ENCODE measurements around the gene TECPR1. TPM values are rescaled to one million over a fixed set of nuclear protein-coding genes. Genes with fewer than 3 reads are reported as not detected.
A peak's percentile ranks its signal among the peaks of the same experiment; 100 is the strongest.

TECPR1 gene
- total RNA-seq, 1 donor from 2014 or later, result 55.2 TPM

DNA sequence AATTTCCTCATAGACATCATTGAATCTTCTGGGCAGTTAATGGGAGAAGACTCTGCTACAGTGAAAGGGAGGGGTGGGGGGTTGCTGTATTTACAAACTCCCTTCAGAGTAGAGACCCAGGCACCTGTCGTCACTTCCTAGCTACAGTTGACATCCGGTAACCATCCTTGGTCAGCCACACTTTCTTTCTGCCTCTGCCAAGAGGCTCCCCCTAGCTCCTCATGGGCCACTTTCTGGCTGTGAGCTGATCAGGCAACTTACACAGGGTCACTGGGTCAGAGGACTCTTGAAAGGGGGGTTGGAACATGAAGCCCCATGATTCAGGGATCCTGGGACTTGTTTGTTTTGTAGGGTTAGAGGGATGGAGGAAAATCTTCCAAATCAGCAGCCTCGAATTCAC is 1.2 kb downstream of the TECPR1 start:
- peaks cover 57% of the 10 kb centered on the region for H3K4me1 ChIP-seq
- intact Hi-C loops (cut with DNase I), result no loop called here
- H3K27me3 ChIP-seq, result no peaks in the 10 kb centered on the region
- H3K27ac ChIP-seq, result peak overlapping the region; percentile 88
- H3K9me3 ChIP-seq, result no peaks in the 10 kb centered on the region
- H3K4me3 ChIP-seq, result peak overlapping the region; percentile 94
- DNase-seq, result no peak
- TF ChIP-seq, protein P1, sequence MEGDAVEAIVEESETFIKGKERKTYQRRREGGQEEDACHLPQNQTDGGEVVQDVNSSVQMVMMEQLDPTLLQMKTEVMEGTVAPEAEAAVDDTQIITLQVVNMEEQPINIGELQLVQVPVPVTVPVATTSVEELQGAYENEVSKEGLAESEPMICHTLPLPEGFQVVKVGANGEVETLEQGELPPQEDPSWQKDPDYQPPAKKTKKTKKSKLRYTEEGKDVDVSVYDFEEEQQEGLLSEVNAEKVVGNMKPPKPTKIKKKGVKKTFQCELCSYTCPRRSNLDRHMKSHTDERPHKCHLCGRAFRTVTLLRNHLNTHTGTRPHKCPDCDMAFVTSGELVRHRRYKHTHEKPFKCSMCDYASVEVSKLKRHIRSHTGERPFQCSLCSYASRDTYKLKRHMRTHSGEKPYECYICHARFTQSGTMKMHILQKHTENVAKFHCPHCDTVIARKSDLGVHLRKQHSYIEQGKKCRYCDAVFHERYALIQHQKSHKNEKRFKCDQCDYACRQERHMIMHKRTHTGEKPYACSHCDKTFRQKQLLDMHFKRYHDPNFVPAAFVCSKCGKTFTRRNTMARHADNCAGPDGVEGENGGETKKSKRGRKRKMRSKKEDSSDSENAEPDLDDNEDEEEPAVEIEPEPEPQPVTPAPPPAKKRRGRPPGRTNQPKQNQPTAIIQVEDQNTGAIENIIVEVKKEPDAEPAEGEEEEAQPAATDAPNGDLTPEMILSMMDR (IDR thresholded peaks at IDR 0.05), result no peak
- H3K36me3 ChIP-seq, result no peaks in the 10 kb centered on the region
- ATAC-seq, result no peak

DNA sequence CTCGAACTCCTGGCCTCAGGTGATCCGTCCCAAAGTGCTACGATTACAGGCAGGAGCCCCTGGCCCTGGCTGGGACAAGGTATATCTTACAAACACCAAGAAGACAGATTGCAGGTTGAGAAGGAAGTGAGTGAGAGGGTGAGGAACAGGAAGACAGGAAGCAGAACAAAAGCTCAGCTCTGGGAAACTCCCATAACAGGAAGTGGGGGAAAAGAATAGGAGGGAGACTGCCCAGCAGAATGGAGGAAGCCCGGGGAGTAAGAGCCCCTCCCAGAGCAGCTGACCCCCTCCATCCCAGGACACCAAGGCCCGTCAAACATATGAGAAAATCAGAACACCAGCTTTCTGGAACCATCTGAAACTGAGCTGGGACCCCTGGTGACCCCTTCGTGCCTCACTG is 2.9 kb downstream of the TECPR1 start:
- DNase-seq (no peak), ATAC-seq (peak; percentile 3)
- Histone ChIP-seq H3K27me3 (no peaks in the 10 kb centered on the region), H3K27ac (peak overlapping the region; percentile 88), H3K4me1 (peaks cover 69% of the 10 kb centered on the region), H3K4me3 (no peak overlapping the region), H3K9me3 (no peaks in the 10 kb centered on the region), H3K36me3 (peaks cover 5% of the 10 kb centered on the region)
- intact Hi-C loops (cut with DNase I), result no loop called here
- TF ChIP-seq, protein P1 (IDR thresholded peaks at IDR 0.05), result no peak

DNA sequence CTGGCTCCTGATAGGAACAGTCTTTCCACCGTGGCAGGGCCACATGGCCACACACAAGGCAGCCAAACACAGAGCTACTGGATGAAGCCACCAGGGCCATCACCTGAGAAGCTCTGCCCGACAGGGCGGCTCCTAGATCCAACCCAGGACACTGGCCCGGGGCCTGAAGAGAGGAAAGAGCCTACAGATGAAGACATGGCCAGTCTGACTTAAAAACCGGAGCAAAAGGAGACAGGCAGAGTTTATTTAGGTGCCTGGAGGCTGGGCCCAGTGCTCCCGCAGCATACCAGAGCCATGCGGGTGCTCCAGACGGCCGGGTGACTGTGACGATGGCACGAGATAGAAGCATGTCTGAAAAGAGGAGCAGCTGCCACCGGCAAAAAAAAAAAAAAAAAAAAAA is 3.9 kb downstream of the TECPR1 start:
- no peak for DNase-seq
- Histone ChIP-seq H3K9me3 (no peaks in the 10 kb centered on the region), H3K4me3 (no peak overlapping the region), H3K27ac (peak overlapping the region; percentile 40), H3K36me3 (peaks cover 7% of the 10 kb centered on the region), H3K27me3 (no peaks in the 10 kb centered on the region), H3K4me1 (peaks cover 64% of the 10 kb centered on the region)
- TF ChIP-seq, protein P1 (IDR thresholded peaks at IDR 0.05), result no peak
- ATAC-seq, result no peak
- intact Hi-C loops (cut with DNase I), result no loop called here

DNA sequence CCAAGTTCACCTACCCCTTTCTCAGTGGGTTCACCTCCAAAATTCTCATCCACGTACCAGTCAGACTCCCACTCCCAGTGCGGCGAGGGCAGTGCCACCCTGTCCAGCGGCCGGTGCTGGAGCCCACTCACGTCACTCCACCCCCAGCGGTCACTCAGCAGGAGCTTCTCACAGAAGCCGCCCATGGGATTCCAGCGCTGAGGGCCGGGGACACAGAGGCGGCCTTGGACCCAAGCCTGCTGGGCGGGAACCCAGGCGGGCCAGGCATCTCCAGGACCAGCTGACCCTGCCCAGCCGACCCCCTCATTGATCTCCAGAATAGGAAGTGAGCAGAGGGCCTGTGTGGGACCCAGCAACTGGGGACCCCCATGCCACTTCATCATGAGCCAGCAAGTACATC is 7.2 kb downstream of the TECPR1 start:
- no peak overlapping the region for H3K4me3 ChIP-seq
- TF ChIP-seq, protein P1 (IDR thresholded peaks at IDR 0.05), result no peak
- H3K4me1 ChIP-seq, result peaks cover 42% of the 10 kb centered on the region
- H3K27me3 ChIP-seq, result no peaks in the 10 kb centered on the region
- DNase-seq (no peak), ATAC-seq (no peak)
- intact Hi-C loops (cut with DNase I), result no loop called here
- peak overlapping the region; percentile 65 for H3K27ac ChIP-seq
- peaks cover 16% of the 10 kb centered on the region for H3K36me3 ChIP-seq
- H3K9me3 ChIP-seq, result no peaks in the 10 kb centered on the region

DNA sequence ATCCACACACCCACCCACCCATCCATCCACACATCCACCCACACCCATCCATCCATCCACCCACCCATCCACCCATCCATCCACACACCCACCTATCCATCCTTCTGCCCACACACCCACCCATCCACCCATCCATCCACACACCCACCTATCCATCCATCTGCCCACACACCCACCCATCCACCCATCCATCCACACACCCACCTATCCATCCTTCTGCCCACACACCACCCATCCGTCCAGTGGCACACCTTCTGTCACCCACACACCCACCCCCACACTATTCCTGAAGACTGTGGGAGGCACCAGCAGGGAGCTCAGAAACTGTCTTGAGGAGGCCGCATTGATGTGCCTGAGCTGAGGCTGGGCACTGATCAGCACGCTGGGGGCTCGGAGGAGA is 9.1 kb downstream of the TECPR1 start:
- H3K4me1 ChIP-seq, result peaks cover 24% of the 10 kb centered on the region
- intact Hi-C loops (cut with DNase I), result no loop called here
- TF ChIP-seq, protein P1 (IDR thresholded peaks at IDR 0.05), result no peak
- H3K36me3 ChIP-seq, result peaks cover 33% of the 10 kb centered on the region
- no peaks in the 10 kb centered on the region for H3K9me3 ChIP-seq
- no peaks in the 10 kb centered on the region for H3K27me3 ChIP-seq
- DNase-seq, result no peak
- H3K27ac ChIP-seq, result no peak overlapping the region
- no peak overlapping the region for H3K4me3 ChIP-seq
- no peak for ATAC-seq

DNA sequence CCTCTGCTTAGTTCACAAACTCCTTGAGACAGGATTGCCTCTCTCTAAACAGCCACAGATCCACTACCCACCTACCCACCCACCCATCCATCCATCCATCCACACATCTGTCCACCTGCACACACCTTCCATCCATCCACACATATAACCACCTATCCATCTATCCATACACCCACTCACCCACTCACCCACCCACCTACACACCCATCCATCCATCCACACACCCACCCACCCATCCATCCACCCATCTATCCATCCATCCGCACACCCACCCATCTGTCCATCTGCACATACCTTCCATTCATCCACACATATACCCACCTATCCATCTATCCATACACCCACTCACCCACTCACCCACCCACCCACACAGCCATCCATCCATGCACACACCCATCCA is 9.7 kb downstream of the TECPR1 start:
- Histone ChIP-seq H3K4me3 (no peak overlapping the region), H3K4me1 (peaks cover 22% of the 10 kb centered on the region), H3K27ac (no peak overlapping the region), H3K36me3 (peaks cover 33% of the 10 kb centered on the region), H3K27me3 (no peaks in the 10 kb centered on the region), H3K9me3 (no peaks in the 10 kb centered on the region)
- DNase-seq (no peak), ATAC-seq (no peak)
- TF ChIP-seq, protein P1 (IDR thresholded peaks at IDR 0.05), result no peak
- intact Hi-C loops (cut with DNase I), result no loop called here
